Forelimb muscle (tissue), 1 donor: Measurements from ENCODE around the gene SMG9. TPM values are rescaled to one million over a fixed set of nuclear protein-coding genes. Genes with fewer than 3 reads are reported as not detected.

Experiments used
- DNase-seq: peaks from one replicate; pipeline ENCODE4 v3.0.0-alpha.2; 2013; ENCODE audit warnings: low read depth
- polyA plus RNA-seq: library from polyadenylated mRNA; unstranded; fragments of 120-200 nt; gene quantifications from one replicate; pipeline ENCODE4 v1.2.1, GENCODE V29; 2013; ENCODE audit not compliant: insufficient read length

The SMG9 gene, protein sequence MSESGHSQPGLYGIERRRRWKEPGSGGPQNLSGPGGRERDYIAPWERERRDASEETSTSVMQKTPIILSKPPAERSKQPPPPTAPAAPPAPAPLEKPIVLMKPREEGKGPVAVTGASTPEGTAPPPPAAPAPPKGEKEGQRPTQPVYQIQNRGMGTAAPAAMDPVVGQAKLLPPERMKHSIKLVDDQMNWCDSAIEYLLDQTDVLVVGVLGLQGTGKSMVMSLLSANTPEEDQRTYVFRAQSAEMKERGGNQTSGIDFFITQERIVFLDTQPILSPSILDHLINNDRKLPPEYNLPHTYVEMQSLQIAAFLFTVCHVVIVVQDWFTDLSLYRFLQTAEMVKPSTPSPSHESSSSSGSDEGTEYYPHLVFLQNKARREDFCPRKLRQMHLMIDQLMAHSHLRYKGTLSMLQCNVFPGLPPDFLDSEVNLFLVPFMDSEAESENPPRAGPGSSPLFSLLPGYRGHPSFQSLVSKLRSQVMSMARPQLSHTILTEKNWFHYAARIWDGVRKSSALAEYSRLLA
- polyA plus RNA-seq, result 34.3 TPM

DNA sequence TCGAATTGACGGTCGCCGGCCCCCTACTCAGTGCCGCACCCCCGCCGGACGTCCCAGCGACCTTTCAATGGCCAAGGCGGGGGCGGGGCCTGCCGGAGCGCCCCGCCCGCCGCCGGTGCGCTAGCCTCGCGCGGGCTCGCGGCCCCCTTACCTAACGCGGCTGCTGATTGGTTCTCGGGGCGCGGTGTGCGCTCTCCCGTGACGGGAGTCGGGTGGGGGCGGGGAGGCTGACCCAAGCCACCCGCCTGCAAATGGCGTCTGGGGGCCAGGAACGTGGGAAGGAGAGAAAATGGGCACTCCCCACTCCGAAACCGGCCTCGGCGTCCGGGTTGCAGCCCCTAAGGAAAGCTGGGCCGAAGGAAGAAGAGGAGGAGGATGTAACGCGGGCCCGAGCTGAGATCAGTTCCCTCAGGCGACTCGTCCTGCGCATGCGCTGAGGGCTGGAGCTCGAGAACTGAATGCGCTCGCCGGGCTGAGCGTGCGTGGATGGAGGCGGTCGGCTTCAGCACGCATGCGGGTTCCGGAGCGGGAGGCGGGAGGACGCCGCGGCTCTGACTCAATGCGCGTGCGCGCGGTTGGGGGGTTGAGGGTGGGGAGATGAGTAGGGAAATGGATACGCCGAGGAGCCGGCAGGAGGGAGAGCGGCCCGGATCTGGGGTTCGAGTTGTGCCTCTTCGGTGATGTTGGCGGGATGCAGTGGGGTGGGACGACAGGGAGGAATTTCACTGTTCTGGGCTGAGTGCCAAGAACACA is at the start of gene SMG9:
TSS of gene SMG9 (minus strand) at position 460 of the 753 bp plus-strand sequence. CDS start 4,221 bp downstream, outside the sequence.
- DNase-seq, result peak; percentile 91

DNA sequence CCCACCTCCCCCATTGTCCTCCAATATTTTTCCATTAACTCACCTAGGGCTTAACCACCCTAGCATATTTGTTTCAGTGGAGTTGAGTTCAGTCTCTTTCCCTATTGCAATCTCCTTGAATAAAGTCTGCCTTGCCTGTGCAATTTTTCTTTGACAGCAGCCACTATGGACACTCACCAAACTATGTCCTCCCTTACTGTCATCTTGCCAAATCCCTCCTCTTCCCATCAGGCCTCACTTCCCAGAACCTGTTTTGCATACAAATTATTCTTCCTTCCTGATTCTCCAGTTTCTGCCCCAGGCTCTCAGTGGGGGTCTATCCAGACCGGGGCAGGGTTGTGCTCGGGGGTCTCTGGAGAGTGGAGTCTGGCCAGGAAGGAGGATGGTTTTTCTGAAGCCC is 49.7 kb upstream of the SMG9 start:
- no peak for DNase-seq

DNA sequence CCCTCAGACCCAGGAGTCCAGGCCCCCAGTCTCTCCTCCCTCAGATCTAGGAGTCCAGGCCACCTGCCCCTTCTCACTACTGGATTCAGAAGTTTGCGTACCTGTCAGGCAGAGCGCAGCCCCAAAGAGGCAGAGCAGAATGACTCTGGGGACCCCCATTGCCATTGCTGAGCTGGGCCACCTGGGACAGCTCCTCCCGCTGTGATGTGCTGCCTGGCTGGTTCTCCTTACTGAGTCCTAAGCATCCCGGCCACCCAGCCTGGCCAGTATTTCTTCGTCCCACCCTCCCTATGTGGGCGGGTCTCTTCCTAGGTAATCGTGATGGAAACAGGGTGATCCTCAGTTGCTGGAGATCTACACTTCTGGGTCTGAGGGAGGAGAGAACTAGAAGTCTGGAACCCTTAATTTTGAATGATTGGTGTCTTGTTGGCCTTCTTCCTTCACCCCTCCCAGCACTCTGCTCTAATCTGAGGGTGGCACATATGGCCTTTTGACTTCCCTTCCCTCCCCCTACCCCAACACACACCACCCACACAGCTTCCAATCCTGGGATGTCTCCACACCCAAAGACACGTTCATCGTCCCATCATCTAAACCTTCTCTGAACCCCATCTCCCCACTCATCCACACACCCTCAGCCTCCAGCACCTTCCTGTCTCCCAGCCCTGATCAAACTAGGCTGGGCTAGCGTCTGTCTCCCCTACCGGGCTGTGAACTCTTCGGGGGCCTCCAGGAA is 47.6 kb upstream of the SMG9 start, which contains the start of gene LYPD5:
TSS of gene LYPD5 (minus strand) at position 232 of the 736 bp plus-strand sequence. CDS start at position 165, 67 bp downstream.
- DNase-seq, result no peak

DNA sequence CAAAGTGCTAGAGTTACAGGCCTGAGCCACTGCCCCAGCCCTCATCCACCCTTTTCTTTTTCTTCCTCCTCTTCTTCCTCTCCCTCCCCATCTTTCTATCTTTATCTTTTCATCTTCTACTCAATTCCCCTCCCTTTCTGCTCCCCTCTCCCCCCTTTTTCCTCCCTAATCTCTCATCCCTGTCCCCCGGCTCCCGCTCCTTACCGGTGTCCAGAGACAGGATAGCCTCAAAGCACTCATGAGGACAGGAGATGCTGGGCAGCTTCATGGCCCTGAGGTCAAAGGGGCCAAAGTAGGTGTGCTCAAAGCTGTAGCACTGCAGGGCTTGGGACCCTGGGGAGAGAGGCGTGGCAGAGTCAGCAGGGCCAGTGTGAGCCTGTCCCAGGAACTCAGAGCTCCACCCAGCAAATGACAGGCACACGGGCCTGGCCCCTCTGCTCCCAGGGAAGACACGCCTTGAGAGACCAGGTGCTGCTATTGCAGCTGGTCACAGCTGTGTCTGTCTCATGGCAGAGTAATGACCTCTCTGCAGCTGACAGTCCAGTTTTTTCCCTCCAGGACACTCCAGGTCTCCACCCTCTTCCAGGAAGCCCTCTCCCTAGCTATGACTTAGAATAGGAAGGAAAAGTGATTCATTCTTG is 44.9 kb upstream of the SMG9 start:
- DNase-seq, result no peak

DNA sequence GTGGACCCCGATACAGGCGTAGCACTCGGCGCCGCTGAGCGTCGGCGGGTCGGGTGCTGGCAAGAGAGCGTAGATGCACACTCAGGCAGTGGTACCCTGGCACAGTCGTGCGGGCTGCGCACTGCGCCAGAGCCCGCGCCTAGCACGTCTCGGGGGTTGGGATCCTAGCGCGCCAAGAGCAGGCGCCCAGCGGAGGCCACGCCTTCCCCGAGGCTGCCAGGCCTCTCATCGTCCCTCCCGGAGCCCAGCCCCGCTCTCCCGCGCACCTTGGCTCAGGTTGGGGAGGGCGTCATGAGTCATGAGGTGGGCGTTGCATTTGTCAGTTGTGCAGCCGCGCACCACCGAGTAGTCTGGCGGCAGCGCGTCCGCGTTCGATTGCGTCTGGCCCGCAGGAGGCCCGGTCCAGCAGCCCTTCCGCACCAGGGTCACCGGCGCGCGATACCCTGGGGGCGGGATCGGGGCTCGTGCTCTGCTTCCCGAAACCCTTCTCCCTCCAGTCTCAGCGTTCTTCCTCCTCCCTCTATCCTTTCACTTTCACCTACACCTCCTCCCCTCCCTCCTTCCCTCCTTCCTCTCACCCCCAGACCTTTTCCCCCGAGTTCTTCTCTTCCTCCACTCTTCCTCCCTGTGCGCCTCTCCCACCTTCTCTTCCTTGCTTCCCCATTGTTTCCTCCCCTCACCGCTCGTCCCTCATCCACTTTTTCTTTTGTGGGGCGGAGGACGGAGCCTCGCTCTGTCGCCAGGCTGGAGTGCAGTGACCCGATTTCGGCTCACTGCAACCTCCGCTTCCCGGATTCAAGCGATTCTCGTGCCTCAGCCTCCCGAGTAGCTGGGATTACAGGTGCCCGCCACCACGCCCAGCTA is 44.0 kb upstream of the SMG9 start:
- DNase-seq, result no peak

DNA sequence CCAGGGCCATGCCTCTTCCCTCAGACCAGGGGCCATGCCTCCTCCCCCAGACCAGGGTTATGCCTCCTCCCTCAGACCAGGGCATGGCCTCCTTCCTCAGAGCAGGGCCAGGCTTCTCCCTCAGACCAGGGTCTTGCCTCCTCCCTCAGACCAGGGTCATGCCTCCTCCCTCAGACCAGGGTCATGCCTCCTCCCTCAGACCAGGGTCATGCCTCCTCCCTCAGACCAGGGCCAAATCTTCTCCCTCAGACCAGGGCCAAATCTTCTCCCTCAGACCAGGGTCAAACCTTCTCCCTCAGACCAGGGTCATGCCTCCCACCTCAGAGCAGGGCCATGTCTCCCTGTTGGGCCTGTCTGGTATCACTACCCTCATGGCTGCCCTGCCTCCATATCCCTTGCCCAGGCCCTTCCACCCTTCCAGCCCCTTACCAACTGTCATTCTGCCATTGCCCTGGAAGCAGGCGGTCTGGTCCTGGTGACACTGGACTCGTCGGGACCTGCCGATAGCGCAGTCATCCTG is 43.3 kb upstream of the SMG9 start:
- DNase-seq, result no peak

DNA sequence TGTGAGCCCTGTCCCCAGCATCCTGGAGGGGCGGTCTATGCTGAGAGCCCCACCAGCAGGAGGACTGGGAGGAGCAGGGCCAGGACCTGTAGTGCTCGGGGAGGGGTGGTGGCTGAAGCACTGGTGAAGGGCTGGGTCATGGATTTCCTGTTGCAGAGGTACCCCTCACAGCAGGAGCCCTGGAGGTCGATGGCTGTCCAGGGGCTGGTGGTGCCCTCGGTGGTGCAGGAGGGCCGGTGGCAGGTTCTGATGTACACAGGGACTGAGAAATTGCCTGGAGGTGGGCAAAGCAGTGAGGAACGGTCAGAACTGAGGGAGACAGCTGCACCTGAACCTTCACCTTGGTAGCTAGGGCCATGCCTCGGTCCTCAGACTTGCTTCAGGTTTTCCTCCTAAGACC is 42.8 kb upstream of the SMG9 start:
- DNase-seq, result no peak

DNA sequence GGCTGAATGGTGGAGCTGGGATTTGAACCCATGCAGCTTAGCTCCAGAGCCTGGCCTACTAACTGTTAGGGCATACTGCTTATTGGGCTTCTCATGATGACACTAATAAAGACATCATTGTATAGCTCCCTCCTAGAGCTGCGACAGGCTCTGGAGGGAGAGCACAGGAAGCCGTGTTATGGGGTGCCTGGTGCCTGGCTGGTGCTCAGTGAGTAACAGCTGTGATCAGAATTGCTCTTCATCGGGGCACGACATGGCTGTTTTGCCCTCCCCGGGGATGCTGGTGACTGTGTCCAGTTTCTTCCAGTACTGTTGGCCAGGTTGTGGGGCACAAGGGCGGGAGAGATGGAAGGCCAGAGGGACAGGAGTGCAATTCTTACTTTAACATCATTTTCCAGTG is 42.4 kb upstream of the SMG9 start:
- DNase-seq, result no peak

DNA sequence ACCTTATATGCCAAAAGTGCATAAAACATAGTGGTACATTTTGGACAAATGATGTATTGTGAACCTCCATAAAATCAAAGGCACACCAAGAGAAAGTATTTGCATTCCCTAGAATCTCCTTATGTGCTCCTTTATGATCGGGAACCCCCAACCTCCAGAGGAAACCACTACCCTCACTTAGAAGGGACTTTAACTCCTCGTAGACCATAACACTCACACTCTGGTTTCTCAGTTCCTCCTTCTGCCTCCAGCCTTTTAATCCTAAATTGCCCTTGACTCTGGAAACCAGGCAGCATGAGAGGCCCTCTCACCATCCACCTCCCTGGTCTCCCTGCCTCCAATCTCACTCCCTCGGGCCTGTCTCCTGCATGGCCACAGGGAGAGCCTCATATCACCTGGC is 35.8 kb upstream of the SMG9 start:
- DNase-seq, result no peak

DNA sequence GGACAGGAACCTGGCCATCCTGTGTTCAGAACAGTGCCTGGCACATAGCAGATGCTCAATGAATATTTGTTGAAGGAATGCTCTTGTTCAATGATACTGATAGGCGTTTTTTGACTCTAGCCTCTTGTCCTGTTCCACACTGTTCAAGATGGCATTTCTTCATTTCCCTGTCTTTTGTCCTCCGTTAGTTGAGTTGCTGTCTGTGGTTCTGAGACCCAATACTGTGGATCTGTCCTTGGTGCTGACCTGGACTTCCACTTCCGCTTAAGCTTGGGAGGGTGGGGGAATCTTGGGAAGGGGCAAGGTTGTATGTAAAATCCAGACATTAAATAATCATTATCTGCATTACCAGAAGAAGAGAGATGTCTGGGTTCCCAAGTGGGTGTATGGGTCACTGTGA is 34.3 kb upstream of the SMG9 start:
- no peak for DNase-seq

DNA sequence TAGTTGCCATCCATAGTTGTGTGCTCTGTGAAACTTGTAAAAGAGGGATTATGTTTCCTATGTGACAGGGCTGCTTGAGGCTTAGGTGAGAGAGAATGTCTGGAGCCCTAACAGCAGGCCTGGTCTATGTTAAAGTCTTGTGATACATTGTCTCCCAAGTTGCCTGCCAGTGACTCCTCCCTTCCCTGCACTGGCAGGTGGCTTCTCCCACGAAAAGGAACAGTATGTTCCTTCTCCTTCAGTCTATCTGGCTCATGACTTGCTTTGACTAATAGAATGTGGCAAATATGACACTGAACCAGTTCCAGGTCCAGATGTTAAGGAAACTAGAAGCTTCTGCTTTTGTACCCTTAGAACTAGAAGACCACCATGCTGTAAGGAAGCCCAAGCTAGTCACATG is 31.9 kb upstream of the SMG9 start:
- DNase-seq, result no peak

DNA sequence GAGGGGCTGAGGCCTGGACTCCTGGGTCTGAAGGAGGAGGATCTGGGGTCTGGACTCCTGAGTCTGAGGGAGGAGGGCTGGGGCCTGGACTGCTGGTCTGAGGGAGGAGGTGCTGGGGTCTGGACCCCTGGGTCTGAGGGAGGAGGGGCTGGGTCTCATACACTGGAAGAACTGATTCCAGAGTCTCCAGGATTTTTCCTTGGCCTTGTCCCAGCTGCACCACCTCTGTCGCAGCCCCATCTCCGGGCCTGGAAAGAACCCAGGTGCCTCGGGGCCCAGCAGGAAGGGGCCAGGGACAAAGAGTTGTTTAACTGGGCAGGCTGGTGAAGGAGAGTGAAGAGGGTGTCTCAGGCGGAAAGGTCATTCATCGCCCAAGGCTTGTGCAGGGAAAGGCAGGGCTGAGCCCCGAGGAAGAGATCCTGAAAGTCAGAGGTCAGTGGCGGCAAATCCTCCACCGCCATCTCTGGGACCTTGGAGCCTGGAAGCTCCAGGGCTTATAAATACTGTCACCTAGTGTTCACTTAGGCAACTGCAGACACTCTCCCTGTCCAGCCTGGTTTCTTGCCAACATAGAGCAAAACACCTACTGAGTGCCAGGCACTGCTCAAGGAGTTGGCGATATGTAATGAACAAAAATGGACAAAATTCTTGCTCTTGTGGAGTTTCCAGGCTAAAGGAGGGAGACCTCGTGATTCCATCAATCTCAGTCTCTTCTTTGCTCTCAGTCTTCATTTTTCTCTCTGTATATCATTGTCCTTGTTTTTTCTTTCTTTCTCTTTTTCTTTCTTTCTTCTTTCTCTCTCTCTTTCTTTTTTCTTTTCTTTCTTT is 30.4 kb upstream of the SMG9 start:
- DNase-seq, result peak; percentile 32

DNA sequence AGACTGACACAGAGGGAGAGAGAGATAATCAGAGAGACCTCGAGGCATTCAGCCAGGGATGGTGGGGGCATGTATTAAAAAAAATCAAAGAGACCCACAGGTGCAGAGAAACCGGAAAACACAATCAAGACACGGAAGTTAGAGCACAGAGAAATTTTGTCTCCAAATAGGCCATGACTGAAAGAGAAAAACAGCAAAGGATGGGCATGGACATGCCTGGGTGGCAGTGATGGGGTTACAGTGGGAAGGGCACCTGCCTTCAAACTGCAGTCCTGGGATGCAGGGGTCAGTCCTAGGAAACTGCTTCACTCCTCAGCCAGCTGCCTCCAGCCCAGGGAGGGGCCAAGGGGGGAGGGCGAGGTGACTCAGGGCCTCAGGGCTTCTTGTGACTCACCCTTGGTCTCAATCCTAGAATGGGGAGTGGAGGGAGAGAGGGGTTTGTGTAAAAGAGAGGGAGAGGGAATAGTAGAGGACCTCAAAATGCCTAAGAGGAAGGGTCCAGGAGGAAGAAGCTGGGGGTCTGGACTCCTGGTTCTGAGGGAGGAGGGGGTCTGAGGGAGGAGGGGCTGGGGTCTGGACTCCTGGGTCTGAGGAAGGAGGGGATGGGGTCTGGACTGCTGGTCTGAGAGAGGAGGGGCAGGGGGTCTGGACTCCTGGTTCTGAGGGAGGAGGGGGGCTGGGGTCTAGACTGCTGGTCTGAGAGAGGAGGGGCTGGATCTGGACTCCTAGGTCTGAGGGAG is 29.6 kb upstream of the SMG9 start:
- no peak for DNase-seq

DNA sequence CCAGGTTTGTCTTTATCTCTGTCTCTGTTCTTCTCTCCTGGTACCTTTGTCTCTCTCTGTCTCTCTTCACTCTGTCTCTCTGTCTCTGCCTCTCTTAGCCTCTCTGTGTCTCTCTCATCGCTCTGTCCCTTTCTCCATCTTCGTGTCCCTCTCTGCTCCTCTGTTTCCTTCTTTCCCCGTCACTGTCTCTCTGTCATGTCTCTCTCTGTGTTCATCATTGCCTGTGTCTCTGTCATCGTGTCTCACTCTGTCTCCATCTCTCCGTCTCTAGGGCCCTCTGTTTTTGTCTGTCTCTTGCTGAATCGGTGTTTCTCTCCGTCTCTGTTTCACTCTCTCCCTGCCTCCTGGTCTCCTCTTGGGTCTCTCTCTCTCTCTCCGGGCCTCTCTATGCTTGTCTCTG is 28.9 kb upstream of the SMG9 start:
- DNase-seq, result no peak

DNA sequence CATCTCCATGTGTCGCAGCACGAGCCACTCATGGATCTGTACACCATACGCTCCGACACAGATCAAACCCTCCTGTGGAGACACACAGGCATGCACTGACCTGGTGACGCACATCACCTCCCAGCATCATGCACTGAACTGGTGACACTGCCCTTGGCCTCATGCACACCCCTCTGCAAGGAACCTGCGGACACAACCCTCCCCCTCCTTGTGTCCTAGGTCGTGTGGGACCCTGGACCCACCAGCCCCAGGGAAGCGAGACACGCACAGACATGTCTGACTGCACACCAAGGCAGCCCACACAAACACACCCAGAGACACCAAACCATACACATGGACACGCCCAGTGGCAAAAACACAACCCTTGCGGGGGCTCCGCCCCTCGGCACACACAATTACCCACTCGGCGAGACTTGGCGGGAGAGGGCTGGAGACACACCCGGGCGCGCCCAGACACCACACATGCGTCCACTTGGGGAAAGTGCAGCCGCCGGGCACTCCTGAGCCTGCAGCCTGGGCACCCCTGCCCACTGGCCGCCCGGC is 28.0 kb upstream of the SMG9 start:
- no peak for DNase-seq

DNA sequence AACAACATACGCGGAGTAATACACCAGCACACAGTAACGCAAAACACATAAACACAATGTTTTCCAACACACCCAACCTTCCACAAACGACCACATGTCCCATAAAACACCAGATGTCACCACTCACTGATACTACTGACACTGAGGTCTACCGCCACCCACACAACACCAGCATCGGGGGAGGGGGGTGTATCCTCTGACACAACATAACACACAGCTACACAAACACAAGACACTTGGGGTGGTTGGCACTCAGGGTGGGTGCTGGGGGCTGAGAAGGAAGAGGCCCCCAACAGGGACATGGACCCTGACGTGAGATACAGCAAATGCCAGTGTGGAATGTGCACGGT is 27.5 kb upstream of the SMG9 start:
- DNase-seq, result no peak

DNA sequence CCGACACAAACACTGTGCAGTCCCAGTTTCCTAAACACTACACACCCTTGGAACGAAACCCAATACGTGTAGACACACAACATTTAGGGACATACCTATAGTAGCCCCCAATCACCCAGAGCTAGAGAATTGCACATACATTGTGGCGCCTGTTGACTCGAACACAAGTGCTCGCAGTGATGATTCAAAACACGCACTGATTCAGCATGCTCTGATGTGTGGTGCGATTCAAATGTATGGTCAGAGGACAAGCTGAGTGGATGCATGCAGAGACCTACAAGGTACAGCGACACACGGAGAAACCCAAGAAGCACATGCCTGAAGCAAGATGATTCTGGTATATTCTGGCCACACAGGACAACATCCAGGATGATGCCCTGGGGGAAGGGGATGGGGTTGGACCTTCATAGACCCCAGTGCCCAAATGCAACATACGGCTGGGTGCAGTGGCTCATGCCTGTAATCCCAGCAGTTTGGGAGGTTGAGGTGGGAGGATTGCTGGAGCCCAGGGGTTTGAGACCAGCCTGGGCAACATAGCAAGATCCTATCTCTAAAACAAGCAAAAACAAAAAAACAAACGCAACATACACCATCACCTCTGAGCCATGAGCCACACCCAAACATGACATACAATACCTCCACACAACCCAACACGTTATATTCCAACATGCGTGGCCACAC is 27.0 kb upstream of the SMG9 start:
- no peak for DNase-seq
